H1 (cell line): Measurements from ENCODE around the gene TRUB1. TPM values are rescaled to one million over a fixed set of nuclear protein-coding genes. Genes with fewer than 3 reads are reported as not detected.

Experiments used
- CTCF ChIA-PET: fragments of 300-600 bp; sonication (Branson Sonifier 250); formaldehyde crosslinking; loops from one replicate; lab custom pipeline; 2021; ENCODE audit not compliant: partially characterized antibody; lab: Charles Lee
- POLR2A ChIA-PET: fragments of 300-600 bp; sonication (Branson Sonifier 250); formaldehyde crosslinking; loops from one replicate; lab custom pipeline; 2021; ENCODE audit warnings: inconsistent platforms; ENCODE audit not compliant: partially characterized antibody; lab: Charles Lee
- DNase-seq, 2 experiments: peaks; one replicate each; pipeline versions ENCODE4 v3.0.0 to v3.0.0-alpha.2; 2010 to 2022; ENCODE audit warnings: low spot score in 2 of 2, low read depth in 1 of 2, mixed read lengths in 1 of 2
- FAIRE-seq: peaks from 2 replicates; lab custom pipeline; 2011; peaks lifted over from hg19 to GRCh38; lab: Jason Lieb, UNC
- H2AFZ ChIP-seq: 2 replicates; pipeline ENCODE4 v1.8.1; 2012; ENCODE audit warnings: low read length, inconsistent platforms
- H2AK5ac ChIP-seq: 2 replicates; pipeline ENCODE4 v1.6.1; 2013; ENCODE audit warnings: low read depth, low read length
- H2BK120ac ChIP-seq: replicated peaks from 2 replicates; pipeline ENCODE3; 2013; ENCODE audit warnings: low read depth, low read length, inconsistent platforms
- H2BK12ac ChIP-seq: 2 replicates; pipeline ENCODE4 v1.6.1; 2013; ENCODE audit warnings: low read depth, low read length
- H2BK15ac ChIP-seq: 2 replicates; pipeline ENCODE4 v1.6.1; 2013; ENCODE audit warnings: low read length
- H2BK20ac ChIP-seq: 2 replicates; pipeline ENCODE4 v1.6.1; 2013; ENCODE audit warnings: low read length
- H2BK5ac ChIP-seq: 2 replicates; pipeline ENCODE4 v1.6.1; 2013; ENCODE audit warnings: low read depth, low read length
- H3K14ac ChIP-seq: 2 replicates; pipeline ENCODE4 v1.6.1; 2013; ENCODE audit warnings: inconsistent platforms; ENCODE audit not compliant: insufficient read length
- H3K18ac ChIP-seq: 2 replicates; pipeline ENCODE4 v1.6.1; 2013; ENCODE audit warnings: low read length; ENCODE audit errors: extremely low read depth
- H3K23ac ChIP-seq: 2 replicates; pipeline ENCODE4 v1.6.1; 2013; ENCODE audit warnings: inconsistent platforms; ENCODE audit not compliant: insufficient read length
- H3K23me2 ChIP-seq: 2 replicates; pipeline ENCODE4 v1.6.1; 2013; ENCODE audit warnings: low read depth, low read length
- H3K27ac ChIP-seq: 2 replicates; pipeline ENCODE4 v1.6.1; 2011; ENCODE audit warnings: low read depth, low read length, inconsistent platforms
- H3K27me3 ChIP-seq, 4 experiments: replicated peaks in 1 of 4; 1 replicate in 1 of 4; 2 replicates in 3 of 4; pipeline versions ENCODE4 v1.6.1 to v1.8.1; 2011 to 2013; ENCODE audit warnings: low read length in 3 of 4, mild to moderate bottlenecking in 3 of 4, inconsistent platforms in 2 of 4, mixed read lengths in 2 of 4, moderate library complexity in 1 of 4; ENCODE audit not compliant: control insufficient read depth in 3 of 4, insufficient read depth in 3 of 4; ENCODE audit errors: extremely low read depth in 1 of 4
- H3K36me3 ChIP-seq, 4 experiments: 2 replicates each; pipeline versions ENCODE4 v1.6.1 to v1.8.1; 2011 to 2013; ENCODE audit warnings: mild to moderate bottlenecking in 4 of 4, low read length in 3 of 4, moderate library complexity in 2 of 4, control low read depth in 1 of 4, inconsistent platforms in 1 of 4; ENCODE audit not compliant: insufficient read depth in 4 of 4, control insufficient read depth in 2 of 4
- H3K4ac ChIP-seq: replicated peaks from 2 replicates; pipeline ENCODE3; 2013; ENCODE audit warnings: low read length, low read depth, mixed read lengths, inconsistent platforms; ENCODE audit not compliant: insufficient read length
- H3K4me1 ChIP-seq, 4 experiments: replicated peaks in 1 of 4; 1 replicate in 1 of 4; 2 replicates in 3 of 4; pipeline versions ENCODE4 v1.6.1 to v1.8.1; 2011 to 2013; ENCODE audit warnings: low read length in 3 of 4, inconsistent platforms in 2 of 4, mixed read lengths in 1 of 4; ENCODE audit not compliant: insufficient read depth in 4 of 4, control insufficient read depth in 3 of 4
- H3K4me2 ChIP-seq, 2 experiments: 2 replicates each; pipeline versions ENCODE4 v1.6.1 to v1.8.1; 2011 to 2013; ENCODE audit warnings: low read depth in 2 of 2, low read length in 2 of 2, control low read depth in 1 of 2, inconsistent platforms in 1 of 2, mild to moderate bottlenecking in 1 of 2; ENCODE audit not compliant: insufficient read depth in 1 of 2
- H3K4me3 ChIP-seq, 4 experiments: fragments of 200-600, 300-600 bp in 1 of 4; sonication (generic), shearing (Covaris generic), sonication (Bioruptor Twin) in 1 of 4; 2 replicates each; pipeline versions ENCODE4 v1.5.1 to v1.8.1; 2011 to 2016; ENCODE audit warnings: low read length in 4 of 4, low read depth in 3 of 4, control low read depth in 2 of 4, inconsistent platforms in 2 of 4, mild to moderate bottlenecking in 2 of 4, mixed read lengths in 1 of 4, moderate library complexity in 1 of 4; ENCODE audit not compliant: insufficient read depth in 2 of 4; ENCODE audit errors: extremely low read depth in 1 of 4
- H3K56ac ChIP-seq: replicated peaks from 2 replicates; pipeline ENCODE3; 2013; ENCODE audit warnings: low read depth, mild to moderate bottlenecking, mixed read lengths, low read length, inconsistent platforms; ENCODE audit not compliant: insufficient read length
- H3K79me1 ChIP-seq: 2 replicates; pipeline ENCODE4 v1.6.1; 2013; ENCODE audit warnings: low read depth, low read length, control low read depth
- H3K79me2 ChIP-seq, 2 experiments: 2 replicates each; pipeline versions ENCODE4 v1.6.1 to v1.8.1; 2012 to 2013; ENCODE audit warnings: low read length in 2 of 2, mild to moderate bottlenecking in 2 of 2, inconsistent platforms in 1 of 2; ENCODE audit not compliant: insufficient read depth in 2 of 2, control insufficient read depth in 1 of 2
- H3K9ac ChIP-seq, 4 experiments: replicated peaks in 1 of 4; 1 replicate in 1 of 4; 2 replicates in 3 of 4; pipeline versions ENCODE4 v1.6.1 to v1.8.1; 2011 to 2013; ENCODE audit warnings: low read depth in 3 of 4, low read length in 3 of 4, control low read depth in 2 of 4, mild to moderate bottlenecking in 2 of 4, moderate library complexity in 2 of 4, inconsistent platforms in 1 of 4; ENCODE audit errors: extremely low read depth in 1 of 4
- H3K9me3 ChIP-seq, 2 experiments: 2 replicates each; pipeline versions ENCODE4 v1.6.1 to v1.8.1; 2012 to 2013; ENCODE audit warnings: mild to moderate bottlenecking in 2 of 2, moderate library complexity in 2 of 2, control low read depth in 1 of 2, inconsistent platforms in 1 of 2, low read depth in 1 of 2, low read length in 1 of 2, mixed read lengths in 1 of 2; ENCODE audit not compliant: insufficient read depth in 2 of 2
- H4K20me1 ChIP-seq, 2 experiments: replicated peaks in 1 of 2; 2 replicates each; pipeline versions ENCODE3 to v1.8.1; 2011 to 2013; ENCODE audit warnings: inconsistent platforms in 2 of 2, low read length in 2 of 2, mild to moderate bottlenecking in 1 of 2; ENCODE audit not compliant: insufficient read depth in 2 of 2, control insufficient read depth in 1 of 2
- H4K5ac ChIP-seq: 2 replicates; pipeline ENCODE4 v1.6.1; 2013; ENCODE audit warnings: low read length, low read depth, mixed read lengths, inconsistent platforms; ENCODE audit not compliant: insufficient read length
- H4K8ac ChIP-seq: 2 replicates; pipeline ENCODE4 v1.8.0; 2013; ENCODE audit warnings: mild to moderate bottlenecking, moderate library complexity, low read length, inconsistent platforms; ENCODE audit not compliant: insufficient read depth; ENCODE audit errors: extremely low read depth
- H4K91ac ChIP-seq: replicated peaks from 2 replicates; pipeline ENCODE3; 2013; ENCODE audit warnings: low read length, mixed read lengths, inconsistent platforms; ENCODE audit not compliant: insufficient read length
- BRCA1 ChIP-seq: IDR thresholded peaks from 2 replicates; pipeline ENCODE4 v1.6.1; 2012; ENCODE audit warnings: low read depth, low read length, improper control_type of control experiment
- CBX5 ChIP-seq: fragments of 300-800, 300-1000 bp; sonication (generic); IDR thresholded peaks from 2 replicates; pipeline ENCODE4 v1.7.1; 2016; ENCODE audit warnings: antibody characterized with exemption, low read length, low read depth
- JUND ChIP-seq: IDR thresholded peaks from 2 replicates; pipeline ENCODE4 v1.6.1; 2011; ENCODE audit warnings: mild to moderate bottlenecking, improper control_type of control experiment, low read length
- KDM1A ChIP-seq: fragments of 200-600, 300-600 bp; sonication (generic); IDR thresholded peaks from 2 replicates; pipeline ENCODE4 v1.7.1; 2016; ENCODE audit warnings: mild to moderate bottlenecking, low read length, borderline replicate concordance
- MAFK ChIP-seq: IDR thresholded peaks from 2 replicates; pipeline ENCODE4 v1.6.1; 2012; ENCODE audit warnings: low read depth, mild to moderate bottlenecking, improper control_type of control experiment, low read length
- SIRT6 ChIP-seq: IDR thresholded peaks from one replicate; pipeline ENCODE4 v1.7.1; 2012; ENCODE audit warnings: low read length, inconsistent platforms
- SP2 ChIP-seq: IDR thresholded peaks from 2 replicates; pipeline ENCODE4 v1.6.1; 2012; ENCODE audit warnings: mild to moderate bottlenecking, low read length, inconsistent platforms
- TCF12 ChIP-seq: IDR thresholded peaks from 2 replicates; pipeline ENCODE4 v1.6.1; 2011; ENCODE audit warnings: low read depth, mild to moderate bottlenecking, low read length
- ZNF274 ChIP-seq: IDR thresholded peaks from 2 replicates; pipeline ENCODE4 v1.7.0; 2012; ENCODE audit warnings: low read length, borderline replicate concordance; ENCODE audit errors: extremely low read depth
- WGBS, 2 experiments: shearing (Covaris generic) in 1 of 2; methylation state at CpG; one replicate each; pipeline versions ENCODE4 v1.1.6 to v1.1.7; 2013 to 2015; ENCODE audit warnings: low lambda C conversion rate in 2 of 2, mixed read lengths in 2 of 2, inconsistent platforms in 1 of 2, low coverage in 1 of 2, missing lambda C conversion rate in 1 of 2; ENCODE audit not compliant: insufficient replicate concordance in 2 of 2, insufficient coverage in 1 of 2, insufficient read length in 1 of 2; ENCODE audit errors: extremely low coverage in 1 of 2, missing lambda C conversion rate in 1 of 2; 5-methylcytosine and 5-hydroxymethylcytosine counted together
- polyA plus RNA-seq, 7 experiments: library from polyadenylated mRNA; depleted of rRNA in 3 of 7; stranded (reverse) in 5 of 7; unstranded in 2 of 7; fragments of >200 nt in 5 of 7; fragments of 200-250 nt in 2 of 7; gene quantifications; 1 replicate in 5 of 7; 2 replicates in 1 of 7; 4 replicates in 1 of 7; pipeline versions ENCODE4 v1.2.1 to v1.2.3, GENCODE V29; 2011 to 2013; ENCODE audit warnings: missing spikeins in 2 of 7, mixed read lengths in 2 of 7
- total RNA-seq: library from RNA; stranded (reverse); fragmentation: NEBNext Ultra II Directional; extraction: Animal tissue kit (Norgen Biotek cat#: 25700); gene quantifications from 2 replicates; pipeline ENCODE4 v1.2.1, GENCODE V29; 2021

Gene TRUB1
- total and polyA plus RNA-seq, 2 of the 8 experiments (the other 6 are each of a cell fraction or from before 2014, with no cell fraction given): 6.3 to 22.2 TPM

DNA sequence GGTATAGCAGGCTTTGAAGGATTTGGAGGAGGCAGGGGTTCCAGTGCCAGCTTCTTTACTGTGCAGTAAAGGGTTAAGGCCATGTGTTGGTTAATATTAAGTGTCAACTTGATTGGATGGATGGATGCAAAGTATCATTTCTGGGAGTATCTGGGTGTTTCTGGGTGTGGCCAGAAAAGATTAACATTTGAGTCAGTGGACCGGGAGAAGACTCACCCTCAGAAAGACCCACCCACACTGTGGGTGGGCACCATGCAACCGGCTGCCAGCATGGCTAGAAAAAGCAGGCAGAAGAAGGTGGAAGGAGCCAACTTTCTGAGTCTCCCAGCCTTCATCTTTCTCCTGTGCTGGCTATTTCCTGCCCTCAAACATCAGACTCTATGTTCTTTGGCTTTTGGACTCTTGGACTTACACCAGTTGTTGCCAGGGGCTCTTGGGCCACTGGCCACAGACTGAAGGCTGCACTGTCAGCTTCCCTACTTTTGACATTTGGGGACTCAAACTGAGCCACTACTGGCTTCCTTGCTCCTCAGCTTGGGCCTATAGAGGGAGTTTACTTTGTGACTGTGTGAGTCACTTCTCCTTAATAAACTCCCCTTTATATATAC lies 6.8 kb upstream of the TRUB1 start:
- Histone ChIP-seq H3K27me3 (no peaks in the 10 kb centered on the region), H3K4me3 (no peak overlapping the region), H3K18ac (no peak overlapping the region), H4K5ac (no peak overlapping the region), H4K8ac (no peak overlapping the region)
- TF ChIP-seq SIRT6 (no peak), ZNF274 (no peak), KDM1A (no peak), BRCA1 (no peak), MAFK (no peak), CBX5 (no peak), SP2 (no peak), TCF12 (no peak), JUND (no peak)
- TF ChIP-seq, all 59 proteins: peak for 0
- Histone ChIP-seq H3K4ac (no peak overlapping the region), H3K27ac (no peak overlapping the region), H2BK12ac (no peak overlapping the region), H4K91ac (no peak overlapping the region), H2BK120ac (no peak overlapping the region), H3K79me1 (no peaks in the 10 kb centered on the region), H3K14ac (no peak overlapping the region), H3K56ac (no peak overlapping the region), H3K36me3 (no peaks in the 10 kb centered on the region), H2BK15ac (no peak overlapping the region), H3K23ac (no peak overlapping the region), H4K20me1 (no peaks in the 10 kb centered on the region), H2BK5ac (no peak overlapping the region), H3K23me2 (no peaks in the 10 kb centered on the region), H3K4me1 (no peaks in the 10 kb centered on the region), H2AK5ac (no peak overlapping the region), H2AFZ (no peak overlapping the region), H3K4me2 (no peak overlapping the region), H3K9me3 (peaks cover 5 to 7% of the 10 kb centered on the region in 2 experiments; a peak in 3 of 4 replicates), H3K9ac (no peak overlapping the region), H2BK20ac (no peak overlapping the region), H3K79me2 (no peaks in the 10 kb centered on the region)
- WGBS, 2 experiments: 90% methylated on average over 2 of the region's 2 CpGs; no CpG with 5 or more reads in 1 of the 2 experiments
- ChIA-PET CTCF (interaction anchor here (0.7 to 1.3 kb wide), 2 partner anchors 8 to 19 kb away, joined by 3 to 4 read pairs; no protein-coding TSS in a partner anchor), POLR2A (no interaction called here)
- FAIRE-seq (no peak), DNase-seq (no peak)
